ENCODE data around the gene EFNA1.

DNA sequence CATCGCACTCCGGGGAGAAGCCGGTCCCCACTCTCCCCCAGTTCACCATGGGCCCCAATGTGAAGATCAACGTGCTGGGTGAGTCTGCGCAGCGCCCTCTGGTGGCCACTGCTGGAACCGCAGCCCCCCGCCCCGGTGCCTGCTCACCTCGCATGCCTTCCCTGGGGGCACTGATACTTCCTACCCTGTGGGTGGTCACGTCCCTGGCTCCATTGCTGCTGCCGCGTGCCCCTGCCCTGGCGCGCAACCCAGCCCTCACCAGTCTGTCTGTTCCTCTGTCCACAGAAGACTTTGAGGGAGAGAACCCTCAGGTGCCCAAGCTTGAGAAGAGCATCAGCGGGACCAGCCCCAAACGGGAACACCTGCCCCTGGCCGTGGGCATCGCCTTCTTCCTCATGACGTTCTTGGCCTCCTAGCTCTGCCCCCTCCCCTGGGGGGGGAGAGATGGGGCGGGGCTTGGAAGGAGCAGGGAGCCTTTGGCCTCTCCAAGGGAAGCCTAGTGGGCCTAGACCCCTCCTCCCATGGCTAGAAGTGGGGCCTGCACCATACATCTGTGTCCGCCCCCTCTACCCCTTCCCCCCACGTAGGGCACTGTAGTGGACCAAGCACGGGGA, 41.4 kb upstream of the EFNA1 start:
- TF ChIP-seq CTCF (IDR thresholded peaks at IDR 0.05), result peak in 1 of 3 donors; percentile 93
- TF ChIP-seq POLR2A (IDR thresholded peaks at IDR 0.05), result no peak
